Neural crest cell (in vitro differentiated cells): Measurements from ENCODE around the gene RAB1B. TPM values are rescaled to one million over a fixed set of nuclear protein-coding genes. Genes with fewer than 3 reads are reported as not detected.

Source experiments
- DNase-seq: peaks from one replicate; pipeline ENCODE4 v3.0.0; 2021; ENCODE audit warnings: low read depth, mixed read lengths, low spot score
- H3K27ac Mint-ChIP-seq: one replicate; pipeline ENCODE4 v1.8.0; 2021; ENCODE audit warnings: mild to moderate bottlenecking, mixed read lengths; ENCODE audit not compliant: unreplicated experiment
- H3K27me3 Mint-ChIP-seq: 2 replicates; pipeline ENCODE4 v1.8.0; 2021; ENCODE audit warnings: low read depth, mild to moderate bottlenecking, mixed read lengths
- H3K36me3 Mint-ChIP-seq: 2 replicates; pipeline ENCODE4 v1.8.0; 2021; ENCODE audit warnings: low read depth, mild to moderate bottlenecking, mixed read lengths
- H3K4me1 Mint-ChIP-seq: 2 replicates; pipeline ENCODE4 v1.8.0; 2021; ENCODE audit warnings: mixed read lengths
- H3K4me3 Mint-ChIP-seq: one replicate; pipeline ENCODE4 v1.8.0; 2021; ENCODE audit warnings: mild to moderate bottlenecking, mixed read lengths
- H3K9me3 Mint-ChIP-seq: 2 replicates; pipeline ENCODE4 v1.8.0; 2021; ENCODE audit warnings: mixed read lengths
- CTCF ChIP-seq: fragments of 200-600 bp; sonication (generic); conservative IDR thresholded peaks from 2 replicates; pipeline ENCODE4 v1.5.0; 2021; ENCODE audit warnings: antibody characterized with exemption, mild to moderate bottlenecking
- total RNA-seq: library from RNA; stranded (reverse); gene quantifications from 2 replicates; pipeline ENCODE4 v1.2.1, GENCODE V29; 2021

Gene RAB1B
- total RNA-seq, 1 donor from 2014 or later: 116 TPM

DNA sequence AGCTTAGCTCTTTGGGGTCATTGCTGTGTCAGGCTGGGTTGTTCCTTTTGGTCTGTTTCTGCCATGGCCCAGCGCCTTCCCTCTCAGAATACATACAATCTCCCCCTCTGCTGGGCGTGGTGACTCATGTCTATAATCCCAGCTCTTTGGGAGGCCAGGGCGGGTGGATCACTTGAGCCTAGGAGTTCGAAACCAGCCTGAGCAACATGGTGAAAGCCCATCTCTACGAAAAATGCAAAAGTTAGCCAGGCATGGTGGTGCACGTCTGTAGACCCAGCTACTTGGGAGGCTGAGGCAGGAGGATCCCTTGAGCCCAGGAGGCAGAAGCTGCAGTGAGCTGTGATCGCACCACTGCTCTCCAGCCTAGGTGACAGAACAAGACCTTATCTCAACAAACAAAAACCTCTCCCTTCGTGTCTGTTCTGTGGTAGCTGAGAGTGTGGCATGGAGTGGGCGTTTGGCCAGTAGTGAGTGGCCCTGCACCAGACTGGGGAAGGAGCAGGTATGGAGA, 46.7 kb upstream of the RAB1B start:
- Mint-ChIP-seq H3K27me3 (no peaks in the 10 kb centered on the region), H3K4me1 (peaks cover 4% of the 10 kb centered on the region), H3K36me3 (peaks cover 4% of the 10 kb centered on the region), H3K4me3 (no peak overlapping the region), H3K9me3 (no peaks in the 10 kb centered on the region), H3K27ac (peak overlapping the region; percentile 57)
- no peak for DNase-seq
- no peak for TF ChIP-seq CTCF

GRCh38 chr11:66222358-66223149, 45.9 kb upstream of the RAB1B start:
- no peaks in the 10 kb centered on the region for H3K27me3 Mint-ChIP-seq
- no peak overlapping the region for H3K27ac Mint-ChIP-seq
- no peaks in the 10 kb centered on the region for H3K9me3 Mint-ChIP-seq
- TF ChIP-seq CTCF: peak; percentile 100
- H3K4me1 Mint-ChIP-seq: peaks cover 4% of the 10 kb centered on the region
- peak; percentile 87 for DNase-seq
- H3K4me3 Mint-ChIP-seq: no peak overlapping the region
- peaks cover 2% of the 10 kb centered on the region for H3K36me3 Mint-ChIP-seq

- H3K36me3 Mint-ChIP-seq: no peaks in the 10 kb centered on the region
- no peaks in the 10 kb centered on the region for H3K27me3 Mint-ChIP-seq
- H3K9me3 Mint-ChIP-seq: no peaks in the 10 kb centered on the region
- H3K27ac Mint-ChIP-seq: no peak overlapping the region
- H3K4me1 Mint-ChIP-seq: peaks cover 4% of the 10 kb centered on the region
- DNase-seq: no peak
- TF ChIP-seq CTCF: no peak
- H3K4me3 Mint-ChIP-seq: no peak overlapping the region
These were observed 44.1 kb upstream of the RAB1B start for GRCh38 chr11:66224226-66224855.

- TF ChIP-seq CTCF: no peak
- Mint-ChIP-seq H3K9me3 (no peaks in the 10 kb centered on the region), H3K27ac (no peak overlapping the region), H3K4me3 (no peak overlapping the region), H3K27me3 (no peaks in the 10 kb centered on the region), H3K4me1 (peaks cover 4% of the 10 kb centered on the region), H3K36me3 (no peaks in the 10 kb centered on the region)
- DNase-seq: no peak
These were observed 43.4 kb upstream of the RAB1B start for GRCh38 chr11:66225066-66225465.

- no peak for TF ChIP-seq CTCF
- no peaks in the 10 kb centered on the region for H3K9me3 Mint-ChIP-seq
These were observed 42.3 kb upstream of the RAB1B start for GRCh38 chr11:66226101-66226500.

More at GRCh38 chr11:66226101-66226500, 42.3 kb upstream of the RAB1B start:
- Mint-ChIP-seq H3K27me3 (no peaks in the 10 kb centered on the region), H3K4me3 (no peak overlapping the region), H3K27ac (no peak overlapping the region), H3K4me1 (peaks cover 4% of the 10 kb centered on the region), H3K36me3 (no peaks in the 10 kb centered on the region)
- no peak for DNase-seq
